Measurements from ENCODE around the gene WWOX.

Gene WWOX

GRCh38 chr16:78663690-78664089 lies 564.2 kb downstream of the WWOX start:
- H3K4me3 ChIP-seq (ENCODE audit: low read depth in 1 of 2, low read length in 2 of 2) = no peak overlapping the region
- H3K27ac ChIP-seq (ENCODE audit: low read length) = no peak overlapping the region
- no peaks in the 10 kb centered on the region for H3K9me3 ChIP-seq (ENCODE audit: insufficient read depth, low read length, severe bottlenecking)
- H3K79me2 ChIP-seq (ENCODE audit: insufficient read depth, low read length) = no peaks in the 10 kb centered on the region
- no peaks in the 10 kb centered on the region for H3K4me1 ChIP-seq (ENCODE audit: insufficient read depth, low read length)
- H3K27me3 ChIP-seq (ENCODE audit: insufficient read depth, low read length, poor library complexity) = no peaks in the 10 kb centered on the region
- H3K4me2 ChIP-seq (ENCODE audit: insufficient read depth, low read length) = no peak overlapping the region
- DNase-seq (no peak), ATAC-seq (ENCODE audit: insufficient read depth, low read depth) (no peak)
- H4K20me1 ChIP-seq (ENCODE audit: insufficient read depth, low read length) = no peaks in the 10 kb centered on the region
- no peak overlapping the region for H3K9ac ChIP-seq (ENCODE audit: low read depth, low read length)
- H3K36me3 ChIP-seq (ENCODE audit: insufficient read depth, low read length) = no peaks in the 10 kb centered on the region
- TF ChIP-seq, protein P1, sequence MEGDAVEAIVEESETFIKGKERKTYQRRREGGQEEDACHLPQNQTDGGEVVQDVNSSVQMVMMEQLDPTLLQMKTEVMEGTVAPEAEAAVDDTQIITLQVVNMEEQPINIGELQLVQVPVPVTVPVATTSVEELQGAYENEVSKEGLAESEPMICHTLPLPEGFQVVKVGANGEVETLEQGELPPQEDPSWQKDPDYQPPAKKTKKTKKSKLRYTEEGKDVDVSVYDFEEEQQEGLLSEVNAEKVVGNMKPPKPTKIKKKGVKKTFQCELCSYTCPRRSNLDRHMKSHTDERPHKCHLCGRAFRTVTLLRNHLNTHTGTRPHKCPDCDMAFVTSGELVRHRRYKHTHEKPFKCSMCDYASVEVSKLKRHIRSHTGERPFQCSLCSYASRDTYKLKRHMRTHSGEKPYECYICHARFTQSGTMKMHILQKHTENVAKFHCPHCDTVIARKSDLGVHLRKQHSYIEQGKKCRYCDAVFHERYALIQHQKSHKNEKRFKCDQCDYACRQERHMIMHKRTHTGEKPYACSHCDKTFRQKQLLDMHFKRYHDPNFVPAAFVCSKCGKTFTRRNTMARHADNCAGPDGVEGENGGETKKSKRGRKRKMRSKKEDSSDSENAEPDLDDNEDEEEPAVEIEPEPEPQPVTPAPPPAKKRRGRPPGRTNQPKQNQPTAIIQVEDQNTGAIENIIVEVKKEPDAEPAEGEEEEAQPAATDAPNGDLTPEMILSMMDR (IDR thresholded peaks at IDR 0.05; ENCODE audit: borderline replicate concordance, extremely low read depth, low read length, poor library complexity, severe bottlenecking) = no peak
- TF ChIP-seq EZH2 (IDR thresholded peaks at IDR 0.05; ENCODE audit: borderline replicate concordance, low read depth, low read length, severe bottlenecking) = no peak
- no peak overlapping the region for H2AFZ ChIP-seq (ENCODE audit: low read depth, low read length)

GRCh38 chr16:78664811-78665772 lies 565.6 kb downstream of the WWOX start:
- DNase-seq (no peak), ATAC-seq (ENCODE audit: insufficient read depth, low read depth) (no peak)
- H3K9ac ChIP-seq (ENCODE audit: low read depth, low read length) = no peak overlapping the region
- no peaks in the 10 kb centered on the region for H3K9me3 ChIP-seq (ENCODE audit: insufficient read depth, low read length, severe bottlenecking)
- no peak overlapping the region for H3K4me3 ChIP-seq (ENCODE audit: low read depth in 1 of 2, low read length in 2 of 2)
- no peak for TF ChIP-seq EZH2 (IDR thresholded peaks at IDR 0.05; ENCODE audit: borderline replicate concordance, low read depth, low read length, severe bottlenecking)
- TF ChIP-seq, protein P1 (IDR thresholded peaks at IDR 0.05; ENCODE audit: borderline replicate concordance, extremely low read depth, low read length, poor library complexity, severe bottlenecking) = no peak
- H3K36me3 ChIP-seq (ENCODE audit: insufficient read depth, low read length) = no peaks in the 10 kb centered on the region
- no peaks in the 10 kb centered on the region for H3K4me1 ChIP-seq (ENCODE audit: insufficient read depth, low read length)
- no peak overlapping the region for H2AFZ ChIP-seq (ENCODE audit: low read depth, low read length)
- H3K79me2 ChIP-seq (ENCODE audit: insufficient read depth, low read length) = no peaks in the 10 kb centered on the region
- H3K4me2 ChIP-seq (ENCODE audit: insufficient read depth, low read length) = no peak overlapping the region
- H4K20me1 ChIP-seq (ENCODE audit: insufficient read depth, low read length) = no peaks in the 10 kb centered on the region
- H3K27me3 ChIP-seq (ENCODE audit: insufficient read depth, low read length, poor library complexity) = no peaks in the 10 kb centered on the region
- H3K27ac ChIP-seq (ENCODE audit: low read length) = no peak overlapping the region

DNA sequence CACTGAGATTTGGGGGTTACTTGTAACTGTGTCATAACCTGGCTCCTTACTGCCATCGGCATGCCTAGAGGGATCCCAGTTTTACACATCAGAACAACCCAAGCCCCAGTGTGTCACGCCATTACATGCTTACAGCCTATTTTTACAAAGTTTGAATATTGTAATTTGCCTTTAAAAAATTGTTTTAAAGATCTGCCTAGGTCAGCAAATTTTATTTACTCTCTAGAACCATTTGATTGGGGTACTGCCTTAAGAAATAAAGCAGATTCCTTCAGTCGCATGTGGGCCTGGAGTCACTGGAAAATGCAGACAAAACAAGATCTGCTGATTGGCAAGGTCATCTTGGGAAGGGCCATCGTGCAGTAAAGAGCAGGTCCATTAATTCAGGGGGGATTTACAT lies 566.9 kb downstream of the WWOX start:
- no peaks in the 10 kb centered on the region for H3K9me3 ChIP-seq (ENCODE audit: insufficient read depth, low read length, severe bottlenecking)
- no peak overlapping the region for H3K4me3 ChIP-seq (ENCODE audit: low read depth in 1 of 2, low read length in 2 of 2)
- no peak for TF ChIP-seq EZH2 (IDR thresholded peaks at IDR 0.05; ENCODE audit: borderline replicate concordance, low read depth, low read length, severe bottlenecking)
- TF ChIP-seq, protein P1 (IDR thresholded peaks at IDR 0.05; ENCODE audit: borderline replicate concordance, extremely low read depth, low read length, poor library complexity, severe bottlenecking) = no peak
- H2AFZ ChIP-seq (ENCODE audit: low read depth, low read length) = no peak overlapping the region
- H3K27ac ChIP-seq (ENCODE audit: low read length) = no peak overlapping the region
- H3K4me1 ChIP-seq (ENCODE audit: insufficient read depth, low read length) = no peaks in the 10 kb centered on the region
- DNase-seq = no peak
- no peak overlapping the region for H3K4me2 ChIP-seq (ENCODE audit: insufficient read depth, low read length)
- no peaks in the 10 kb centered on the region for H4K20me1 ChIP-seq (ENCODE audit: insufficient read depth, low read length)
- no peak overlapping the region for H3K9ac ChIP-seq (ENCODE audit: low read depth, low read length)
- no peaks in the 10 kb centered on the region for H3K27me3 ChIP-seq (ENCODE audit: insufficient read depth, low read length, poor library complexity)
- ATAC-seq (ENCODE audit: insufficient read depth, low read depth) = no peak
- no peaks in the 10 kb centered on the region for H3K79me2 ChIP-seq (ENCODE audit: insufficient read depth, low read length)
- no peaks in the 10 kb centered on the region for H3K36me3 ChIP-seq (ENCODE audit: insufficient read depth, low read length)
